Bronchus fibroblast of lung (primary cell): ENCODE results near the gene TXNL4B. TPM values are rescaled to one million over a fixed set of nuclear protein-coding genes. Genes with fewer than 3 reads are reported as not detected.

Experiments
- total RNA-seq: library from RNA; depleted of rRNA; stranded (reverse); fragments of >200 nt; gene quantifications from 2 replicates; pipeline ENCODE4 v1.2.3, GENCODE V29; 2015

Gene TXNL4B
- total RNA-seq, result 6.8 and 7.4 TPM in 2 replicates

GRCh38 chr16:72093448-72094265 lies at the start of gene TXNL4B, which contains the start of gene DHX38:
TXNL4B (minus strand) TSS chr16:72093620; CDS start chr16:72090749, 2,871 bp downstream.
DHX38 (plus strand) TSS chr16:72093847; CDS start chr16:72096158, 2,311 bp downstream.

GRCh38 chr16:72054254-72054847 lies 39.1 kb downstream of the TXNL4B start, which contains the start of gene HP:
HP (plus strand) TSS chr16:72054505; CDS start chr16:72054653, 148 bp downstream.

Other genes starting within 250 kb of the TXNL4B start
- 4.7 and 5.5 TPM in 2 replicates for gene ATXN1L, start 247.6 kb downstream of the TXNL4B start, total RNA-seq
- 2.1 and 3.4 TPM in 2 replicates for gene ZNF821, start 209.4 kb downstream of the TXNL4B start, total RNA-seq
- 77.2 and 84.2 TPM in 2 replicates for gene IST1, start 198.1 kb downstream of the TXNL4B start, total RNA-seq
- not detected in 2 replicates for gene PKD1L3, start 93.2 kb downstream of the TXNL4B start, total RNA-seq
- 6.2 and 7.2 TPM in 2 replicates for gene DHODH, start 84.9 kb downstream of the TXNL4B start, total RNA-seq
- gene HP, start 39.1 kb downstream of the TXNL4B start, total RNA-seq, result not detected in 2 replicates
- gene HPR, start 30.4 kb downstream of the TXNL4B start, total RNA-seq, result not detected in 2 replicates
- gene DHX38, start 227 bp upstream of the TXNL4B start, total RNA-seq, result 29.6 and 34.8 TPM in 2 replicates
- 0.17 and 0.45 TPM in 2 replicates for gene PMFBP1, start 78.5 kb upstream of the TXNL4B start, total RNA-seq